Stimulated activated CD4-positive, alpha-beta T cell treated with anti-CD3 and anti-CD28 coated beads, Interleukin-1b, Interleukin-23, amount 100 ng/mL, for 4 hours (primary cell): ENCODE data around the gene SF3A1.

Source experiments
- DNase-seq, 2 donors: peaks; one replicate each; pipeline ENCODE4 v3.0.0-alpha.2; 2020; ENCODE audit warnings: low read depth in 2 of 2

The SF3A1 gene

DNA sequence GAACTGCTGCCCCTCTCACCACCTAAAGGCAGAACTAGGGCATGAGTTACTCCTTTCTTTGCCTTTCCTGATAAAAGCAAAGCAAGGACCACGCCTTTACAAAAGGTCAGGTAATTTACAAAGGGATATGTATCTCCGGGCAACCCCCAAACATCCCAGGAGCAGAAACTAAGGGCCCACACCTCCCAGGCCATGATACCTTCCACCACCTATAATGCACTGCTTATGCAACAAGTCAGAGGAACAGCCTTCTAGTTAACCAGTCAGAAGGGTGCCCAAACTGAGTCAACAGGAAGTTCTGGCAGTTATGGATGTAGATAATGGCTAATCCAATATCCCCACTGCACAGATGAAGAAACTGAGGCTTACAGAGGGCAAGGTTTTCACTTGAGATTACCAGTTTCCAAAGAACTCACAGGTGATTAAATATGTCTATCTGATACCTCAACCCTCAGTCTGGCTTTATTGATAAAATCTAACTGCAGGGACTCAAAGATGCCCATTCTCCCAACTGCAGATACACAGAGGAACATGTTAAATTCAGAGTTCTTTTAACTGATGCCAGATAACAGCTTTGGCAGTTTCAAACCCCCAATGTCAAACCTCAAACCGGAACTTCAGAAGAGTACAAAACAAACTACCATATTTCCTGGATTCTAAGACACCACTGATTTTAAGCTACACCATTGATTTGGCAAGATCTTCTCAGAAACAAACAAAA is 50.6 kb downstream of the SF3A1 start:
- DNase-seq = no peak

DNA sequence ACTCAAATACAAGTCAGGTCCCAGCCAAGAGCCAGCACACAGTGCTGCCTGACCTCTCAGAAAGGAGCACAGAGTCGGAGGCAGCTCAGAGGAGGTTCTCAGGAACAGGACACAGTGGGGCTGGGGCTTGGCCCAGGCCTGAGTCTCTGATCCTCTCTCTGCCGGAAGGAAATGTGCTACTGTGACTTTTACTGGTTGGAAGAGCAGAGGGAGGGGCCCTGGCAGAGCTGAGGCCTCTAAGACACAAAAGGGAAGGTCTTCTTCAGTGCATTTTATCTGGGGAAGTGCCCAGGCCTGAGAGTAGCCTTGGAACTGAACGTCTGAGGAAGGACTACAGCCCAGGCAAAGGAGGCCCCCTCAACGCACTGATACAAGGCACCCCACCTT is 51.2 kb downstream of the SF3A1 start:
- no peak for DNase-seq

DNA sequence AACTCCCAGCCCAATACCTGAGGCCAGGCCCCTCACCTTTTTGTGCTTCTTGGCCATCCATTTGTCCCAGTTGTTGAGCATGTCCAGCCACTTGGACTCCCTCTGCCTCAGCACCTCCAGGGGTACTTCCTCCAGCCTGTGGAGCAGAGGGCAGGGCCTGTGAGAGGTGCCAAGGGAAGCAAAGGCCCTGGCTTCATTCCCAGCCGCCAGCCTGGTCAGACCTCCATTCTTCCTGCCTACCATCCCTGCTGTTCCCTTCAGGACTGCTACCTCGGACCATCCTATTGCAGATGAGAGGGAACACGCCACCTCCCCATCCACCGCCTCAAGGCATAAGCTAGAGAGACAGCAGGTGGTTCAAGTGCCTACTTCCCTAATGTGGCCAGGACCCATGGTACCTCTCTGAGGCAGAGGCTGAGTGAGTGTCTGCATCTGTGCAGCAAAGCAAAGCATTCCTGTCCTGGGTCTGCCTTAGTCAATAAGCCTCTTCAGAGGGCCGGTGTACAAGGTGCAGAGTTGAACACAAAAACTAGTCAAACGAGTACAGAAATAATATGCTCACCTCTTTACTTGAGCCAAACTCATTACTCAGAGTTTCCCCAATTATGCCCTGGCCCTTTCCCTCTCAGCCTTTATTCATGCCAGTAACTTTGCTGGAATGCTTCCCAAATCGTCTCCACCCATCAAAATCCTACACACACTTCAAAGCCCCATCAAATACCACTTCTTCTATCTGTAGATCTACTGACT is 52.0 kb downstream of the SF3A1 start:
- no peak for DNase-seq

GRCh38 chr22:30302810-30303138 is 53.9 kb downstream of the SF3A1 start:
- no peak for DNase-seq

DNA sequence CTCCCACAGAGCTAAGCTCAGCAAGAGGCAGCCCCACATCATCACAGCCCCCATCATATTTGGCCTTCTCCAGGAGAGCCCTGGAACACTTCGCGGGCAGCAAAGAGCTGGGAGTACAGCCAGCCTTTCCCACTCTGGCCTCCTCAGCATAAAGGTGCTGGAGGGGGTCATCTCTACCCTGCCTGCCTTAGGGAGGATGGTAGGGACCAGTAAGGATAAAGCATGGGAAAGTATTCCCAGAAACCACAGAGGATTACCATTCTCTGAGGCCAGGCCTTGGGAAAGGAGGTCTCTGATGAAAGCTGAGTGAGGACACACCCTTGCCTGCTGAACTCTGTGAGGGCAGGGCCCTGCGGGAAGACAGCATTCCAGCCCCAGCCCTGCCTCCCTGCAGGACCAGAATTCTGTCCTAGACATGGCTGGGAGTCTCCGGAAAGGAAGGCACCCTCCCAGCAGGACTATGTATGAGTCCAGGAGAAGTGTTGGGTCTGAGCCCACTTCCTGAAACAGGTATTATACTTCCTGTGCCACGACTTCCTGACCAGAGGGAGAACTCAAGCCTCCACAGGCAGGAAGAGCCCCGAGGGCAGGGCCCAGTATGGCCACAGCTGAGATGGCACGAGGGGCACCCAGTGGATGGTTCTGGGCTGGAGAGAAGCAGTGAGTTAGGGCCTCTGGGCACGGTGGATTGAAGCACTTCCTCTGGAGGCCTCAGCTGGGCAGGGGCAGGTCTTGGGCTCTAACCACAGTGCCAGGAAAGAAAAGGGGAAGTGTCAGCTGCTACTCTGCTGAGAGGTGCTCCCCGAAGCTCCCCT is 54.5 kb downstream of the SF3A1 start:
- no peak for DNase-seq

DNA sequence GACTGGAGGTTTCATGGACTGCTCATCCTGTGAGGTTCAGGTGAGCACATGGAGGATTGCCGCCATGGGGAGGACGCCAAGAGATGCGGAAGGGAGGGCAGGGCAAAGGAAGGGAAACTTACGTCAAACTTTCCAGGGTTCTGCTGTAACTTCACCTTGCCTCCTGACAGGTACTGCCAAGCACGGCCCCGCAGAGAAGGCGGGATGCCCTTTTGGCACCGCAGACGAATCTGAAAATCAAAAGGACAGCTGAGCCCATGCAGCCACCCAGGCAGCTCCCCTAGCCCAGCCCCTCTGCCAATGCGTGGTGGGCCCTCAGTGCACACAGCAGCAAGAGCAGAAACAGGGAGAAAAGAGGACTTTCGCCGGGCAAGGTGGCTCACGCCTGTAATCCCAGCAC is 57.4 kb downstream of the SF3A1 start:
- no peak for DNase-seq

DNA sequence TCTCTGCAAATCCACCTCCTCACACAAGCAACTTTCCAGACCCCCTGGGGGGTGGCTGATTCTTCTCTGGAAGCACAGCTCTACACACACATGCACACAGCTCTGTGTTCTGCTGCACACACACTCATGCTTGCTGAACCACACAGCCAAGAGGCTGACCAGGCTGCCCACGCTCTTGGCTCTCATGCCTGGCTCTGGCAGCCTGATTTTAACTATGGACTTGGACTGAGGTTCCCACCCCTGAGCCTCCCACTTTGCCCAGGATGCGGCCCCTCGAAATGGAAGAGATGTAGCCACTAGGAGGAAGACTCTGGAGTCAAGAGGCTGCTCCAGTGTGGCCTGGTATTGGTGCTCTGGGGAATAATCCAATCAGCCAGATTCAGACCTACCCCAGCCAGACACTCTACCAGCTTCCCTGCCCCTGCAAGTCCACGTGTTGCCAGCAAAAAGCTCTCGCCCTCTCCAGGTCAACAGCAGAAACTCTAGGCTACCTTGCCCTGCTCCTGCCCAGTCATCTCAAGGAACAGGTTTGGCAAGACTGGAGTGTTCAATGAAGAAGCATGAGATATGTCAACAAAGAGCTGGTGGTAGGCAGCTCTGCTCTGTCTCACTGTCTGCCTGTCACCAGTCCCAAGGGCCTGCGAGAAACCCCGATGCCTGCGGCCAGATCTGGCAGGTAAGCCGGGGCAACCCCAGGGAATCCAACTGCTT is 58.5 kb downstream of the SF3A1 start:
- DNase-seq = no peak

DNA sequence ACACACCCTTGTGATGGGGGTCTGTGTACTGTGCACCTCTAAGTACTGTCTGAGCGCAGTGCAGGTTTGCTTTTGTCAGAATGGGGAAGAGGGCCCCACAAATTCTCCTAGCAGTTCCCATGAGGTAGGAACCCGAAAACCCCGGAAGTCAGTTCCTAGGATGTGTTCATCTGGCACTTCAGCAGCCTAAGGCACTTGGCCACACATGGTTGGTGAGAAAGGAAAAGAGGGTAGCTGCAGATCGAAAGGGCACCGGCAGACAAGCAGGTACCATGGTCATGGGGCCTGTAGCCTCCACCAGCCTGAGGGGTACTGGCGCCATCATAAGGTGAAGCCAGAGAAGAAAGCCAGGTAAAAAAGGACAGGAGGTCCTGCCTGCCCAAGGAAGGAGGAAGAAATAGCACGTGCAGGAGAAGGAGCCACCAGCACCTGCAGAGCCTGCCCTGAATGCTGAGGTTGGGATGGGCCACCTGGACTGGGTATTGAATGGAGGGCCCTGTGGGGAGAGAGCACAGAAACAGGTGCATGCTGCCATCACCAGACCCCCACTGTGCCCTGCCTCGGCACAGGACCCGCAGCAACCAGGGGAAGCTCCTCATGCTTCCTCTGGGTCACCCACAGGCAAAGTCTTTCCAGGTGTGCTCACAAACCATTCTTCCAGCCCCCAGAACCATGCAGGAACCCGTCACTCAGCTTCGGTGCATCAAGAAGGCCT is 59.3 kb downstream of the SF3A1 start:
- DNase-seq = no peak

GRCh38 chr22:30296833-30297232 is 59.9 kb downstream of the SF3A1 start:
- no peak for DNase-seq

GRCh38 chr22:30296324-30296723 is 60.4 kb downstream of the SF3A1 start:
- DNase-seq = no peak

DNA sequence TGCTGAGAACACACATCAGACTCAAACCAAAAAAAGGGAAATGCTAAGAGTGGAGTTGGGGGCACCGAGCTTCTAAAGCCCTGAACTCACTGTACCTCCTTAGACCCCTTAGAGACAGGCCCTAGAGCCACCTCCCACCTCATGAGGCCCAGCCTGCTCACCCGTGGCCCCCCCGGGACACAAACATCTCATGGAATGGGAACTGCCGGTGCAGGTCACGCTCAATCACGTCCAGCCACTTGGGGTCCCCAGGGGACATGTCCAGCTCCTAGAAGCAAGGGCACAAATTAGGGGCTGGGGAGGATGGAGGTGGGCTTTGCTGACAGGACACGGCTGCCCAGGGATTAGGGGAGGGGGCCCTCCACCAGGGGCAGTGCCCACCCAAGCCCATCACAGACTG is 61.1 kb downstream of the SF3A1 start:
- DNase-seq = no peak

GRCh38 chr22:30294830-30295229 is 61.9 kb downstream of the SF3A1 start:
- no peak for DNase-seq

DNA sequence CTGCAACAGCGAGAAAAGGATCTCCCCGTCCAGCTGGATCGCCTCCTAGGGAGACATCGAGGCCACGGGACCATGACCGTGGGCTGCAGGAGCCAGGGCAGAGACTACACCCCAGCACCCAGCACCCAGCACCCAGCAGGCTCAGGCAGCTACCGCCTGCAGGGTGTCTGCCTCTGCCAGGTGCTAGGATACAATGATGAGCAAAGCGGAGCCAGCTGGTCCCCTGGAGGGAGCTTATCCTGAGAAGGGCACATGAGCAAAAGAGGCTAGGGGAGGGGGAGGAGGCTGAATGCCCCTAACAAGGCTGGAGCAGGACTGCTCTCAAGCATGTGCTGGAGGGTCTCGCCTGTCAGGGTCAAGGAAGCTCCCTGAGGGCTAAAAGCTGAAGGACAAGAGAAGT is 62.6 kb downstream of the SF3A1 start:
- no peak for DNase-seq

DNA sequence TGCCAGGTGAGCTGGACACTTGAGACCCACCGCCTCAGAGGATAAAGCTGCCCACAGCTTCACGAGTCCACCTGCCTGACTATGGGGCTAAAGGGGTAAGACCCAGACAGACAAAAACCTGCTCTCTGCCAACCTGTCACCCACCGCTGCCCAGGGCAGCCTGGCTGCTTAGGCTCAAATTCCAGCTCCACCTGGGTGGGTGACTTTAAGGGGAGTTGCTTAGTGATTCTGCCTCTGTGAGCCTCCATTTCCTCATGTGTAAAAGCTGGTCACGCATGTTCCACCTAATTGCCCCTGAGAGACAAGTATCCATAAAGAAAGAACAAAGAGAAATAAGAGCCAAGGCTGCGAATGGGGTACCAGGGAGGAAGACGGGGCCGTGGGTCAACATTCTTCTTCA is 63.7 kb downstream of the SF3A1 start:
- DNase-seq = no peak

- DNase-seq = no peak
These were observed 64.4 kb downstream of the SF3A1 start for GRCh38 chr22:30292069-30292970.

DNA sequence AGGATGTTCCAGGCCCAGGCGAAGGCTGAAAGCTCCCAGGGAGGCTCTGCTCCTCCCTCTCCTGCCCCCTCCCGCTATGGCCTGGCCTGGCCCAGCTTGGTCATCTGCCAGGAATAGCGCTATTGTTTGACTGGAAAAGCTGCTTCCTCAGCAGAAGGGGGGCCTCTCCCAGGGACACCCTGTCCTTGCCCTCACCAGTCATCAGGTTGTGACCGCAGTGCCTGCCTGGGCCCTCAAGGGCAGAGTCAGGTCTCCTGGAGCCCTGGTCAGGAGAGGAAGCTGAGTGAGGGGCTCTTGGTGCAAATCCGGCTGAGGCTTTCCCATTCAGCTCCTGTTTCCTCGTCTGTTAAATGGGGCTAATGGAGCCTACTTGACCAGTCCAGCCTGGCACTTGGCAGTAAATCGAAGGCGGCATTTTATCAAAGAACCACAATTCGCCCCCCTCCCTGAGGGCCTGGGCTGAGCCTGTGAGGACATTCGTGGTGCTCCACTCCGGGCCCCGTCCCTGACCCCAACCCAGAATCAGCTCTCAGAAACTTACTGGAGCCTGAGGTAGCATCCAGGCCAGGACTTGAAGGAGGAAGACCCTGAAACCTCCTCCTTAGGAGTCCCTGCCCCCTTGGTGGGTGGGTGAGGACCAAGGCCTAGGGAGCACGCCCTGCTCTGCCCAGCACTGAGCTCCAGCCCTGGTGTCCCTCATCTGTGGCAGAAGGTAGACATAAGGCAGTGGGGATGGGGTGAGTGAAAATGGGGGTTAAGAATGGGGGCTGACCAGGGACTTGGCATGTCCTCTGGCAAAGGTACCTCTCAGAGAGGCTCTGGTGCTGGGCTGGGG is 65.4 kb downstream of the SF3A1 start:
- no peak for DNase-seq

GRCh38 chr22:30290342-30291057 is 66.2 kb downstream of the SF3A1 start:
- DNase-seq = no peak

- DNase-seq = no peak
These were observed 66.7 kb downstream of the SF3A1 start for GRCh38 chr22:30289980-30290313.
